H1 (cell line): Measurements from ENCODE around the gene PDE9A. TPM values are rescaled to one million over a fixed set of nuclear protein-coding genes. Genes with fewer than 3 reads are reported as not detected.

Experiments used
- CTCF ChIA-PET: fragments of 300-600 bp; sonication (Branson Sonifier 250); formaldehyde crosslinking; loops from one replicate; lab custom pipeline; 2021; ENCODE audit not compliant: partially characterized antibody; lab: Charles Lee
- POLR2A ChIA-PET: fragments of 300-600 bp; sonication (Branson Sonifier 250); formaldehyde crosslinking; loops from one replicate; lab custom pipeline; 2021; ENCODE audit warnings: inconsistent platforms; ENCODE audit not compliant: partially characterized antibody; lab: Charles Lee
- DNase-seq, 2 experiments: peaks; one replicate each; pipeline versions ENCODE4 v3.0.0 to v3.0.0-alpha.2; 2010 to 2022; ENCODE audit warnings: low spot score in 2 of 2, low read depth in 1 of 2, mixed read lengths in 1 of 2
- FAIRE-seq: peaks from 2 replicates; lab custom pipeline; 2011; peaks lifted over from hg19 to GRCh38; lab: Jason Lieb, UNC
- H2AFZ ChIP-seq: 2 replicates; pipeline ENCODE4 v1.8.1; 2012; ENCODE audit warnings: low read length, inconsistent platforms
- H2AK5ac ChIP-seq: 2 replicates; pipeline ENCODE4 v1.6.1; 2013; ENCODE audit warnings: low read depth, low read length
- H2BK120ac ChIP-seq: replicated peaks from 2 replicates; pipeline ENCODE3; 2013; ENCODE audit warnings: low read depth, low read length, inconsistent platforms
- H2BK12ac ChIP-seq: 2 replicates; pipeline ENCODE4 v1.6.1; 2013; ENCODE audit warnings: low read depth, low read length
- H2BK15ac ChIP-seq: 2 replicates; pipeline ENCODE4 v1.6.1; 2013; ENCODE audit warnings: low read length
- H2BK20ac ChIP-seq: 2 replicates; pipeline ENCODE4 v1.6.1; 2013; ENCODE audit warnings: low read length
- H2BK5ac ChIP-seq: 2 replicates; pipeline ENCODE4 v1.6.1; 2013; ENCODE audit warnings: low read depth, low read length
- H3K14ac ChIP-seq: 2 replicates; pipeline ENCODE4 v1.6.1; 2013; ENCODE audit warnings: inconsistent platforms; ENCODE audit not compliant: insufficient read length
- H3K18ac ChIP-seq: 2 replicates; pipeline ENCODE4 v1.6.1; 2013; ENCODE audit warnings: low read length; ENCODE audit errors: extremely low read depth
- H3K23ac ChIP-seq: 2 replicates; pipeline ENCODE4 v1.6.1; 2013; ENCODE audit warnings: inconsistent platforms; ENCODE audit not compliant: insufficient read length
- H3K23me2 ChIP-seq: 2 replicates; pipeline ENCODE4 v1.6.1; 2013; ENCODE audit warnings: low read depth, low read length
- H3K27ac ChIP-seq: 2 replicates; pipeline ENCODE4 v1.6.1; 2011; ENCODE audit warnings: low read depth, low read length, inconsistent platforms
- H3K27me3 ChIP-seq, 4 experiments: replicated peaks in 1 of 4; 1 replicate in 1 of 4; 2 replicates in 3 of 4; pipeline versions ENCODE4 v1.6.1 to v1.8.1; 2011 to 2013; ENCODE audit warnings: low read length in 3 of 4, mild to moderate bottlenecking in 3 of 4, inconsistent platforms in 2 of 4, mixed read lengths in 2 of 4, moderate library complexity in 1 of 4; ENCODE audit not compliant: control insufficient read depth in 3 of 4, insufficient read depth in 3 of 4; ENCODE audit errors: extremely low read depth in 1 of 4
- H3K36me3 ChIP-seq, 4 experiments: 2 replicates each; pipeline versions ENCODE4 v1.6.1 to v1.8.1; 2011 to 2013; ENCODE audit warnings: mild to moderate bottlenecking in 4 of 4, low read length in 3 of 4, moderate library complexity in 2 of 4, control low read depth in 1 of 4, inconsistent platforms in 1 of 4; ENCODE audit not compliant: insufficient read depth in 4 of 4, control insufficient read depth in 2 of 4
- H3K4ac ChIP-seq: replicated peaks from 2 replicates; pipeline ENCODE3; 2013; ENCODE audit warnings: low read length, low read depth, mixed read lengths, inconsistent platforms; ENCODE audit not compliant: insufficient read length
- H3K4me1 ChIP-seq, 4 experiments: replicated peaks in 1 of 4; 1 replicate in 1 of 4; 2 replicates in 3 of 4; pipeline versions ENCODE4 v1.6.1 to v1.8.1; 2011 to 2013; ENCODE audit warnings: low read length in 3 of 4, inconsistent platforms in 2 of 4, mixed read lengths in 1 of 4; ENCODE audit not compliant: insufficient read depth in 4 of 4, control insufficient read depth in 3 of 4
- H3K4me2 ChIP-seq, 2 experiments: 2 replicates each; pipeline versions ENCODE4 v1.6.1 to v1.8.1; 2011 to 2013; ENCODE audit warnings: low read depth in 2 of 2, low read length in 2 of 2, control low read depth in 1 of 2, inconsistent platforms in 1 of 2, mild to moderate bottlenecking in 1 of 2; ENCODE audit not compliant: insufficient read depth in 1 of 2
- H3K4me3 ChIP-seq, 4 experiments: fragments of 200-600, 300-600 bp in 1 of 4; sonication (generic), shearing (Covaris generic), sonication (Bioruptor Twin) in 1 of 4; 2 replicates each; pipeline versions ENCODE4 v1.5.1 to v1.8.1; 2011 to 2016; ENCODE audit warnings: low read length in 4 of 4, low read depth in 3 of 4, control low read depth in 2 of 4, inconsistent platforms in 2 of 4, mild to moderate bottlenecking in 2 of 4, mixed read lengths in 1 of 4, moderate library complexity in 1 of 4; ENCODE audit not compliant: insufficient read depth in 2 of 4; ENCODE audit errors: extremely low read depth in 1 of 4
- H3K56ac ChIP-seq: replicated peaks from 2 replicates; pipeline ENCODE3; 2013; ENCODE audit warnings: low read depth, mild to moderate bottlenecking, mixed read lengths, low read length, inconsistent platforms; ENCODE audit not compliant: insufficient read length
- H3K79me1 ChIP-seq: 2 replicates; pipeline ENCODE4 v1.6.1; 2013; ENCODE audit warnings: low read depth, low read length, control low read depth
- H3K79me2 ChIP-seq, 2 experiments: 2 replicates each; pipeline versions ENCODE4 v1.6.1 to v1.8.1; 2012 to 2013; ENCODE audit warnings: low read length in 2 of 2, mild to moderate bottlenecking in 2 of 2, inconsistent platforms in 1 of 2; ENCODE audit not compliant: insufficient read depth in 2 of 2, control insufficient read depth in 1 of 2
- H3K9ac ChIP-seq, 4 experiments: replicated peaks in 1 of 4; 1 replicate in 1 of 4; 2 replicates in 3 of 4; pipeline versions ENCODE4 v1.6.1 to v1.8.1; 2011 to 2013; ENCODE audit warnings: low read depth in 3 of 4, low read length in 3 of 4, control low read depth in 2 of 4, mild to moderate bottlenecking in 2 of 4, moderate library complexity in 2 of 4, inconsistent platforms in 1 of 4; ENCODE audit errors: extremely low read depth in 1 of 4
- H3K9me3 ChIP-seq, 2 experiments: 2 replicates each; pipeline versions ENCODE4 v1.6.1 to v1.8.1; 2012 to 2013; ENCODE audit warnings: mild to moderate bottlenecking in 2 of 2, moderate library complexity in 2 of 2, control low read depth in 1 of 2, inconsistent platforms in 1 of 2, low read depth in 1 of 2, low read length in 1 of 2, mixed read lengths in 1 of 2; ENCODE audit not compliant: insufficient read depth in 2 of 2
- H4K20me1 ChIP-seq, 2 experiments: replicated peaks in 1 of 2; 2 replicates each; pipeline versions ENCODE3 to v1.8.1; 2011 to 2013; ENCODE audit warnings: inconsistent platforms in 2 of 2, low read length in 2 of 2, mild to moderate bottlenecking in 1 of 2; ENCODE audit not compliant: insufficient read depth in 2 of 2, control insufficient read depth in 1 of 2
- H4K5ac ChIP-seq: 2 replicates; pipeline ENCODE4 v1.6.1; 2013; ENCODE audit warnings: low read length, low read depth, mixed read lengths, inconsistent platforms; ENCODE audit not compliant: insufficient read length
- H4K8ac ChIP-seq: 2 replicates; pipeline ENCODE4 v1.8.0; 2013; ENCODE audit warnings: mild to moderate bottlenecking, moderate library complexity, low read length, inconsistent platforms; ENCODE audit not compliant: insufficient read depth; ENCODE audit errors: extremely low read depth
- H4K91ac ChIP-seq: replicated peaks from 2 replicates; pipeline ENCODE3; 2013; ENCODE audit warnings: low read length, mixed read lengths, inconsistent platforms; ENCODE audit not compliant: insufficient read length
- CHD2 ChIP-seq: IDR thresholded peaks from 2 replicates; pipeline ENCODE4 v1.6.1; 2012; ENCODE audit warnings: low read length, improper control_type of control experiment
- EP300 ChIP-seq, 2 experiments: IDR thresholded peaks; 1 replicate in 1 of 2; 2 replicates in 1 of 2; pipeline ENCODE4 v1.6.1; 2011 to 2012; ENCODE audit warnings: low read depth in 2 of 2, low read length in 2 of 2, mild to moderate bottlenecking in 2 of 2, borderline replicate concordance in 1 of 2, inconsistent platforms in 1 of 2, moderate library complexity in 1 of 2
- GABPA ChIP-seq: IDR thresholded peaks from 2 replicates; pipeline ENCODE4 v1.6.1; 2011; ENCODE audit warnings: mild to moderate bottlenecking, low read length, moderate library complexity, borderline replicate concordance; ENCODE audit not compliant: insufficient read depth
- HDAC6 ChIP-seq: IDR thresholded peaks from one replicate; pipeline ENCODE4 v1.7.1; 2012; ENCODE audit warnings: low read depth, mild to moderate bottlenecking, inconsistent platforms, low read length, moderate library complexity
- JUN ChIP-seq: IDR thresholded peaks from 2 replicates; pipeline ENCODE4 v1.6.1; 2011; ENCODE audit warnings: low read depth, mild to moderate bottlenecking, improper control_type of control experiment, low read length
- KDM1A ChIP-seq: fragments of 200-600, 300-600 bp; sonication (generic); IDR thresholded peaks from 2 replicates; pipeline ENCODE4 v1.7.1; 2016; ENCODE audit warnings: mild to moderate bottlenecking, low read length, borderline replicate concordance
- NRF1 ChIP-seq: IDR thresholded peaks from 2 replicates; pipeline ENCODE4 v1.6.1; 2011; ENCODE audit warnings: mild to moderate bottlenecking, low read depth, low read length, improper control_type of control experiment
- SAP30 ChIP-seq: fragments of 300-600 bp; sonication (generic); IDR thresholded peaks from 2 replicates; pipeline ENCODE4 v1.7.1; 2012; ENCODE audit warnings: low read length, moderate library complexity, mild to moderate bottlenecking, inconsistent platforms; ENCODE audit not compliant: insufficient read depth, insufficient replicate concordance
- SIN3A ChIP-seq, 2 experiments: IDR thresholded peaks in 1 of 2; conservative IDR thresholded peaks in 1 of 2; 2 replicates each; pipeline ENCODE4 v1.6.1; 2011 to 2012; ENCODE audit warnings: low read length in 2 of 2, improper control_type of control experiment in 1 of 2, low read depth in 1 of 2, mild to moderate bottlenecking in 1 of 2
- TCF12 ChIP-seq: IDR thresholded peaks from 2 replicates; pipeline ENCODE4 v1.6.1; 2011; ENCODE audit warnings: low read depth, mild to moderate bottlenecking, low read length
- WGBS, 2 experiments: shearing (Covaris generic) in 1 of 2; methylation state at CpG; one replicate each; pipeline versions ENCODE4 v1.1.6 to v1.1.7; 2013 to 2015; ENCODE audit warnings: low lambda C conversion rate in 2 of 2, mixed read lengths in 2 of 2, inconsistent platforms in 1 of 2, low coverage in 1 of 2, missing lambda C conversion rate in 1 of 2; ENCODE audit not compliant: insufficient replicate concordance in 2 of 2, insufficient coverage in 1 of 2, insufficient read length in 1 of 2; ENCODE audit errors: extremely low coverage in 1 of 2, missing lambda C conversion rate in 1 of 2; 5-methylcytosine and 5-hydroxymethylcytosine counted together
- polyA plus RNA-seq, 7 experiments: library from polyadenylated mRNA; depleted of rRNA in 3 of 7; stranded (reverse) in 5 of 7; unstranded in 2 of 7; fragments of >200 nt in 5 of 7; fragments of 200-250 nt in 2 of 7; gene quantifications; 1 replicate in 5 of 7; 2 replicates in 1 of 7; 4 replicates in 1 of 7; pipeline versions ENCODE4 v1.2.1 to v1.2.3, GENCODE V29; 2011 to 2013; ENCODE audit warnings: missing spikeins in 2 of 7, mixed read lengths in 2 of 7
- total RNA-seq: library from RNA; stranded (reverse); fragmentation: NEBNext Ultra II Directional; extraction: Animal tissue kit (Norgen Biotek cat#: 25700); gene quantifications from 2 replicates; pipeline ENCODE4 v1.2.1, GENCODE V29; 2021
- TF ChIP-seq, protein P1 (sequence below): IDR thresholded peaks from 2 replicates; pipeline ENCODE4 v1.6.1; 2012; ENCODE audit warnings: inconsistent platforms

The PDE9A gene
- total and polyA plus RNA-seq, 2 of the 8 experiments (the other 6 are each of a cell fraction or from before 2014, with no cell fraction given): 39.2 to 45.9 TPM

DNA sequence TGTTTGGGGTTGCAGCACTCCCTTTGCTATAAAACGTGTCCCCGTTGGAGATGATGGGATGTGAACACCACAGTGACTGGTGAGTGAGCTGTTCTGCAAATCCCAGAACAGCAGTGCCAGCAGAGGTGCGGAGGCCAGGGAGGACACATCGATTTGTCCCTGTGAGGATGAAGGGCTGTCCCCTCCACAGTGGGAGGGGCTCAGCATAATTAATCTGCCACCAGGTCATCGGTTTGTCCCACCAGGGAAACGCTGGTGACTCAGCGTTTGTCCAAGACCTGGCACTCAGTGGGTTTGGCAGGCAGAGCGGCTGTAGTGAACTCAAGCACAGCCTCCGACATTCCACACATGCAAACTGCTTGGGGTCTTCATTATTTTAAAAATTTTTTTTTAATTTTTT, 22.8 kb upstream of the PDE9A start:
- Histone ChIP-seq H3K9me3 (no peaks in the 10 kb centered on the region), H3K27me3 (peaks cover 0 to 7% (median 3%) of the 10 kb centered on the region in 4 experiments; a peak in 2 of 7 replicates), H2BK12ac (0 out of 2 replicates have a peak overlapping the region, but pooled peaks have one; percentile 9), H2BK20ac (no peak overlapping the region), H2BK120ac (no peak overlapping the region), H2BK5ac (no peak overlapping the region), H3K23me2 (peaks cover 14% of the 10 kb centered on the region; the same call in 1 of the 2 replicates), H3K4me3 (no peak overlapping the region), H3K9ac (no peak overlapping the region), H3K79me1 (0 out of 2 replicates have a peak, but pooled peaks cover 2% of the 10 kb centered on the region), H3K36me3 (no peaks in the 10 kb centered on the region), H3K18ac (no peak overlapping the region), H4K20me1 (no peaks in the 10 kb centered on the region), H3K56ac (no peak overlapping the region), H3K4ac (no peak overlapping the region), H3K4me1 (peaks cover 0 to 7% (median 2%) of the 10 kb centered on the region in 4 experiments; a peak in 2 of 7 replicates), H3K14ac (no peak overlapping the region), H3K27ac (no peak overlapping the region), H4K5ac (no peak overlapping the region), H3K4me2 (no peak overlapping the region), H4K91ac (no peak overlapping the region), H2AFZ (no peak overlapping the region), H2BK15ac (peak overlapping the region; percentile 29; the same call in 1 of the 2 replicates), H3K23ac (no peak overlapping the region), H4K8ac (no peak overlapping the region), H2AK5ac (no peak overlapping the region), H3K79me2 (no peaks in the 10 kb centered on the region)
- CTCF ChIA-PET: interaction anchor here (1.0 to 2.0 kb wide), 2 partner anchors 22 to 38 kb away, joined by 5 to 6 read pairs; no protein-coding TSS in a partner anchor
- no peak for FAIRE-seq
- 93% methylated on average over 9 of the region's 9 CpGs; no CpG with 5 or more reads in 1 of the 2 experiments for WGBS, 2 experiments
- POLR2A ChIA-PET: no interaction called here
- no peak for DNase-seq
- TF ChIP-seq GABPA: no peak
- no peak for TF ChIP-seq SAP30
- no peak for TF ChIP-seq JUN
- TF ChIP-seq KDM1A: no peak
- no peak for TF ChIP-seq EP300 (IDR thresholded peaks at IDR 0.05; ENCODE audit: borderline replicate concordance in 1 of 2, low read depth in 2 of 2, low read length in 2 of 2)
- TF ChIP-seq HDAC6: no peak
- TF ChIP-seq SIN3A (conservative IDR thresholded peaks at IDR 0.05 in 1 of 2, IDR thresholded peaks at IDR 0.05 in 1 of 2; ENCODE audit: low read depth in 1 of 2, low read length in 2 of 2): no peak
- TF ChIP-seq CHD2: no peak
- TF ChIP-seq, protein P1, sequence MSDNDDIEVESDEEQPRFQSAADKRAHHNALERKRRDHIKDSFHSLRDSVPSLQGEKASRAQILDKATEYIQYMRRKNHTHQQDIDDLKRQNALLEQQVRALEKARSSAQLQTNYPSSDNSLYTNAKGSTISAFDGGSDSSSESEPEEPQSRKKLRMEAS: no peak
- no peak for TF ChIP-seq TCF12
- no peak for TF ChIP-seq NRF1
